NB4 (cell line): ENCODE results near the gene ZNF316.

Experiments
- CTCF ChIP-seq: IDR thresholded peaks from one replicate; pipeline ENCODE4 v1.5.1; 2012; ENCODE audit warnings: low read depth, low read length
- MAX ChIP-seq: IDR thresholded peaks from 2 replicates; pipeline ENCODE4 v1.6.1; 2011; ENCODE audit warnings: low read depth, low read length
- MYC ChIP-seq: IDR thresholded peaks from 2 replicates; pipeline ENCODE4 v1.6.1; 2011; ENCODE audit warnings: low read depth, low read length
- POLR2A ChIP-seq: IDR thresholded peaks from 2 replicates; pipeline ENCODE4 v1.6.1; 2011; ENCODE audit warnings: mild to moderate bottlenecking; ENCODE audit not compliant: insufficient read length; ENCODE audit errors: extremely low read depth

GRCh38 chr7:6691609-6692106 lies 54.5 kb downstream of the ZNF316 start:
- TF ChIP-seq CTCF (no peak), POLR2A (no peak), MAX (no peak), MYC (no peak)
